ENCODE data around the gene PIAS1. TPM values are rescaled to one million over a fixed set of nuclear protein-coding genes. Genes with fewer than 3 reads are reported as not detected.
"Not testable (repeated sequence)": the region's sequence is repeated elsewhere in the genome, so short reads cannot be mapped to it uniquely, and the experiment has no call there.

Gene PIAS1
- total RNA-seq, 2 donors from 2014 or later = 33.9 to 35.5 TPM

DNA sequence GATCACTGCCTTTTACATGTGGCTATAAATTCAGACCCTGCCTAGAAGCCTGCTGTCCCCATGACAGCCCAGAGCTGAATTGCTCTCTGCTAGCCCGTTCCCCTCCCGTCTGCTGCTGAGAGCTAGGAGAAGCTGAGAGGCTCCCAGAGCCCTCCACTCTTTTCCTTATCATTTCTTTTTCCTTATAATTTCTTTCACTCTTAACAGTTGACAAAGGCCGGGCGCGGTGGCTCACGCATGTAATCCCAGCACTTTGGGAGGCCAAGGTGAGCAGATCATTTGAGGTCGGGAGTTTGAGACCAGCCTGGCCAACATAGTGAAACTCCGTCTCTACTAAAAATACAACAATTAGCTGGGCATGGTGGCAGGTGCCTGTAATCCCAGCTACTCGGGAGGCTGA lies 180.4 kb downstream of the PIAS1 start:
- DNase-seq; intact Hi-C loops (cut with DNase I, micrococcal nuclease); ATAC-seq: not testable (repeated sequence)

DNA sequence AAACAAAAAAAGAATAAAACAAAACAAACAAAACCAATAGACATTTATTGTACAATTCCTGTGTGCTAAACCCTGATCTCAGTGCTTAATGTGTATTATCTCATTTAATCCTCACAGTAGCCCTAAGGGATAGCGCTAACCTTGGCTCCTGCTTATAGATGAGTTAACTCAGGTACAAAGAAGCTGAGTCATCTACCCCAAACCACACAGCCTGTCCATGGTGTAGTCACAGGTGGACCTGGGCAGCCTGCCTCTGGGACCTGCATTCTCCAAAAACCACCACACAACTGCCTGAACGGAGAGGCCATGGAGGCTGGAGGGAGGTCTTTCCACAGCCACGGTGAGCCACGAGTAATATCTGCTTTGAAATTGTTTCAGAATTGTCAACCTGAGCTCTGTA lies 180.9 kb downstream of the PIAS1 start:
- intact Hi-C loops (cut with DNase I, micrococcal nuclease) = no loop called here
- DNase-seq (no peak), ATAC-seq (no peak)

DNA sequence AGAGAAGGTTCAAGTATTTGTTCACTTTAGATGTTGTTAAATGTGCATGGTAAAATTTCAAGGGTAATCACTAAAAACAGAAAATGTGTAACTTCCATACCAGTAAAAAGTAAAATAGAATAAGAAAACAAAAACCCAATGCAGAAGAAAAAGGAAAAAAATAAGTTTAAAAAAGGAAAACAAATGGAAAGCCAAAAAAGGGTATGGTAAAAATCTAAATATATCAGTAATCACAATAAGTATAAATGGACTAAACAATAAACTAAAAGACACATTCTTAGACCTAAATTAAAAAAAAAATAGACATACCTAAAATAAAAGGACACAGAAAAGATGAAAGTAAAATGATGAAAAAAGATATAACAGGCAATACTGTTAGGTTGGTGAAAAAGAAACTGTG lies 184.9 kb downstream of the PIAS1 start:
- ATAC-seq (no peak), DNase-seq (no peak)
- intact Hi-C loops (cut with DNase I, micrococcal nuclease) = no loop called here

DNA sequence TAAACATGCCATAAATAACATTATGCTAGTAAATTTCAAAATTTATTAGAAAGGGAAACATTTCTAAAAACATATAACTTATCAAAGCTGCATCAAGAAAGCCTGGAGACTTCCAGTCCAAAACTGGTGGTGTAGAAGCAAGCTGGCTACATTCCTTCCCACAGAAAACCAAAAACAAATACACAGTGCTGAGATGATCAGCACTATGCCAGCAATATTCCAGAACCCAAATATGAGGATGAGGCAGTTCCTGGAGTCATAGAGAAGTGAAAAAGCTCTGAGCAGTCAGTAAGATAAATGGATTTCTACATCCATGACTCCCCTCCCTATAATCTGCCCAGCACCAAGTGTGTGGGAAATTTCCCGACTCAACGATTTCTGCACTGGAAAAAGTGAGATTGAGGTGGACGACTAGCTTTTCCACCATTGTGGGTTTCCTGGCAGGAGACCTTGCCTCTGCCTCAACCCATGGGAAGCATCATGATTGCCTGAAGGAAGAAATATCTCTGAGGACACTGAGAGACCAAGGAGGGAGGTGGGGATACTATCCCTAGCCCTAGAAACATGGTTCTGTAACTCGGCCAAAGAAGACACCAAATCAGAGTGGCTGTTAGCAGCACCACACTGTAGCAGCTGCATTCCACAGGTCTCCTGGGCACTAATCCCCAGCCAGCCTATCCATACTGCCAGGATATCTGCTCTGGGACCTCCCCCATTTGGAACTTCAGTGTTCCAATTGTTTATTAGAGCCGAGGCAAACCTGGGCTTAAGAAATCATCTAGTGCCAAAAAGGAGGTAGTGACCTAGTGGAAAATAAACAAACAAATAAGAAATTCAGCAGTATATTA lies 187.2 kb downstream of the PIAS1 start:
- intact Hi-C loops (cut with DNase I, micrococcal nuclease) = no loop called here
- ATAC-seq = no peak
- no peak for DNase-seq

Other genes starting within 250 kb of the PIAS1 start
- gene SKOR1, start 228.8 kb upstream of the PIAS1 start, total RNA-seq = under 1 TPM; 0.47 to 0.49 TPM
- gene RNU6-1, start 214.3 kb upstream of the PIAS1 start, total RNA-seq = not detected
- gene CALML4, start 151.0 kb downstream of the PIAS1 start, total RNA-seq = 100 to 1,000 TPM; 118 to 124 TPM
- gene CLN6, start 175.4 kb downstream of the PIAS1 start, total RNA-seq = 10 to 100 TPM; 24.6 to 32.2 TPM
- 10 to 100 TPM; 51.2 to 55.3 TPM for gene FEM1B, start 223.4 kb downstream of the PIAS1 start, total RNA-seq